Naive thymus-derived CD4-positive, alpha-beta T cell (primary cell): ENCODE measurements around the gene RPTOR. TPM values are rescaled to one million over a fixed set of nuclear protein-coding genes. Genes with fewer than 3 reads are reported as not detected.

Source experiments
- ATAC-seq: fragments of 150-1000 bp; cut with Tn5 transposase; 2 replicates; pipeline ENCODE4 v1.10.0; 2021; ENCODE audit warnings: mild to moderate bottlenecking, moderate library complexity
- CTCF ChIA-PET: fragments of 350-600 bp; sonication (Branson Sonifier 250); formaldehyde crosslinking; loops from one replicate; lab custom pipeline; 2021; ENCODE audit warnings: antibody characterized with exemption; lab: Charles Lee
- POLR2A ChIA-PET: fragments of 350-600 bp; sonication (Branson Sonifier 250); formaldehyde crosslinking; loops from one replicate; lab custom pipeline; 2021; ENCODE audit warnings: antibody characterized with exemption, inconsistent platforms; lab: Charles Lee
- DNase-seq, 9 donors: peaks; one replicate each; pipeline versions ENCODE4 v3.0.0 to v3.0.0-alpha.2; 2020 to 2022; ENCODE audit warnings: mixed read lengths in 1 of 9
- H3K27ac ChIP-seq: one replicate; pipeline ENCODE4 v1.7.0; 2013; ENCODE audit warnings: mild to moderate bottlenecking, low read depth, low read length, moderate library complexity
- H3K27me3 ChIP-seq, 2 donors: one replicate each; pipeline ENCODE4 v1.7.0; 2013; ENCODE audit warnings: low read length in 2 of 2, mild to moderate bottlenecking in 2 of 2, moderate library complexity in 2 of 2; ENCODE audit not compliant: control insufficient read depth in 2 of 2, insufficient read depth in 2 of 2
- H3K36me3 ChIP-seq, 3 experiments: 1 replicate in 2 of 3; 2 replicates in 1 of 3; pipeline ENCODE4 v1.7.0; 2013; ENCODE audit warnings: low read length in 3 of 3, mild to moderate bottlenecking in 3 of 3, moderate library complexity in 1 of 3; ENCODE audit not compliant: insufficient read depth in 3 of 3, control insufficient read depth in 2 of 3
- H3K4me1 ChIP-seq, 2 donors: one replicate each; pipeline ENCODE4 v1.7.0; 2013; ENCODE audit warnings: low read length in 2 of 2, mild to moderate bottlenecking in 2 of 2, moderate library complexity in 1 of 2; ENCODE audit not compliant: control insufficient read depth in 2 of 2, insufficient read depth in 2 of 2
- H3K4me3 ChIP-seq: 2 replicates; pipeline ENCODE4 v1.7.0; 2013; ENCODE audit warnings: mild to moderate bottlenecking, low read length
- H3K9me3 ChIP-seq, 3 experiments: 1 replicate in 2 of 3; 2 replicates in 1 of 3; pipeline ENCODE4 v1.7.0; 2013; ENCODE audit warnings: low read length in 3 of 3; ENCODE audit not compliant: control insufficient read depth in 2 of 3
- H3K27ac Mint-ChIP-seq, 9 donors: one replicate each; pipeline ENCODE4 v1.8.0; 2020 to 2022; ENCODE audit warnings: mixed read lengths in 9 of 9, mild to moderate bottlenecking in 8 of 9, moderate library complexity in 5 of 9, inconsistent platforms in 2 of 9
- H3K27me3 Mint-ChIP-seq, 5 donors: one replicate each; pipeline ENCODE4 v1.8.0; 2021 to 2022; ENCODE audit warnings: mixed read lengths in 5 of 5, mild to moderate bottlenecking in 1 of 5
- H3K36me3 Mint-ChIP-seq, 5 donors: one replicate each; pipeline ENCODE4 v1.8.0; 2020 to 2022; ENCODE audit warnings: mixed read lengths in 5 of 5, mild to moderate bottlenecking in 3 of 5, inconsistent platforms in 1 of 5
- H3K4me1 Mint-ChIP-seq, 7 donors: one replicate each; pipeline ENCODE4 v1.8.0; 2020 to 2022; ENCODE audit warnings: mixed read lengths in 7 of 7, mild to moderate bottlenecking in 3 of 7, inconsistent platforms in 1 of 7
- H3K4me3 Mint-ChIP-seq, 10 donors: one replicate each; pipeline ENCODE4 v1.8.0; 2020 to 2022; ENCODE audit warnings: mild to moderate bottlenecking in 10 of 10, mixed read lengths in 10 of 10, moderate library complexity in 6 of 10, inconsistent platforms in 2 of 10
- H3K9me3 Mint-ChIP-seq, 11 donors: one replicate each; pipeline ENCODE4 v1.8.0; 2020 to 2022; ENCODE audit warnings: mixed read lengths in 11 of 11, mild to moderate bottlenecking in 4 of 11, inconsistent platforms in 1 of 11, moderate library complexity in 1 of 11
- intact Hi-C, 2 donors: fragments of 100-400 bp; cut with micrococcal nuclease; formaldehyde crosslinking; loops; one replicate each; pipeline ENCODE4 v1.15.1; 2023
- polyA plus RNA-seq, 2 donors: library from polyadenylated mRNA; unstranded; fragments of 300-500 nt; fragmentation: Illumina TruSeq; gene quantifications; one replicate each; pipeline ENCODE4 v1.2.3, GENCODE V29; 2021
- total RNA-seq, 6 experiments: library from RNA in 5 of 6; stranded (reverse) in 5 of 6; gene quantifications; 1 replicate in 5 of 6; 2 replicates in 1 of 6; pipeline ENCODE4 v1.2.3 and lab custom pipeline; 2021 to 2026

The RPTOR gene
- total and polyA plus RNA-seq, 7 experiments from 2014 or later = 10.9 to 89.8 (median 59.9) TPM

DNA sequence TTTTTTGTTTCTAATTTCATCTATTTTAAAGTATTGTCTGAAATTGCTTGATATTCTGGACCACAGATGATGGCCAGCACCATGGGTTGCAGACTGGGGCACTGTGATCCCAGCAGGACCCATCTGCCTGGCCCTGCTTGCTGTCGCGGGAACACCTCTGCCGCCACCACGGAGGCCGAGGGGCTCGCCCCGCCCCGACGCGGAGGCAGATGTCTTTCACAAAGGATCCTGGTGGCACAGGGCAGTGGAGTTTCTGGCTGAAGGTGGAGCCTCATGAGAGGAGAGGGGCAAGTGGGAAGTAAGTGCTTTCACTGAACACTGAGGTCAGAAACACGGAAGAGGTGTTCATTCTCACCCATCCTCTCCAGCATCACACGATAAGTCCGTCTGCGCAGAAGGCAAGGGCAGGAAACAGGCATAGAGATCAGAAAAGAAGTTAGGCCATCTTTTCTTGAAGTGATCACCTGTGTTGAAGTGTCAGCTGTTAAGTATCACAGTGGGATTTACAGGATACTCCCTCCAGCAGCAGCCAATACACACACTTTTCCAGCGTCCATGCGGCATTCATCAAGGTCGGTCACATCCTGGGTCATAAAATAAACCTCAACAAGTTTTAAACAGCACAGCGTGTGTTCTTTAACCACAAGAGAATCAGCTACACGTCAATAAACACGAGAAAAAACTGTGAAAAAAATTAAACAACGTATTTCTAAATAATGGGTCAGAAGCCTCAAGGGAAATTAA, 194.5 kb downstream of the RPTOR start:
- peak; percentile 58 for ATAC-seq
- peak overlapping the region; percentile 34 to 86 (median 65) for H3K4me3 Mint-ChIP-seq

DNA sequence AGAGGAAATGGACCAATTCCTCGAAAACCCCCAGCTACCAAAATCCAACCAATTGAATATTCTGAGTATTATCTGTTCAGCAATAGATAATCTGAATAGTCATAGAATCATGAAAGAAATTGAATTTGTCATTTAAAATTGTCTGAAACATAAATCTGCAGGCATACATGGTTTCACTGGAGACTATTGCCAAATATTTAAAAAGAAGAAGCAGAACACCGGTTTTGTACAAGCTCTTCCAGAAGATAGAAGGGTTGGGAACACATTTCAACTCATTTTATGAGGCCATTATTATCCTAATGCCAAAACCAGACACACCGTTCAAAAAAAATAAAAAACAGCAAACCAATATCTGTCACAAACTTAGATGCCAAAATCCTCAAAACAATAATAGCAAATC, 195.5 kb downstream of the RPTOR start:
- H3K4me3 ChIP-seq = no peak overlapping the region
- H3K4me1 ChIP-seq = peaks cover 0 to 68% of the 10 kb centered on the region in 2 donors
- ChIA-PET POLR2A (interaction anchor here (1.0 to 1.3 kb wide), 4 partner anchors 9 to 93 kb away, joined by 3 read pairs; no protein-coding TSS in a partner anchor), CTCF (interaction anchor here (0.9 kb wide), 1 partner anchor 153 kb away, joined by 5 read pairs; no protein-coding TSS in a partner anchor)
- no peaks in the 10 kb centered on the region for H3K27me3 ChIP-seq
- H3K9me3 Mint-ChIP-seq = peaks cover 0 to 4% (median 0%) of the 10 kb centered on the region in 11 donors
- H3K4me1 Mint-ChIP-seq = peaks cover 38 to 80% (median 68%) of the 10 kb centered on the region in 7 donors
- no peak for DNase-seq
- H3K27ac ChIP-seq = peak overlapping the region; percentile 70
- intact Hi-C loops = loop anchor here in 1 of 2 donors (5.0 kb wide), 2 partner anchors 38 to 122 kb away; no protein-coding TSS in a partner anchor
- no peak for ATAC-seq
- no peaks in the 10 kb centered on the region for H3K27me3 Mint-ChIP-seq
- H3K36me3 Mint-ChIP-seq = peaks cover 0 to 51% (median 13%) of the 10 kb centered on the region in 5 donors
- H3K27ac Mint-ChIP-seq = peak overlapping the region in 8 of 9 donors; percentile 58 to 96 (median 90)
- peak overlapping the region in 5 of 10 donors; percentile 12 to 86 (median 66) for H3K4me3 Mint-ChIP-seq
- no peaks in the 10 kb centered on the region for H3K9me3 ChIP-seq
- H3K36me3 ChIP-seq = no peaks in the 10 kb centered on the region

More for the DNA sequence above, 194.5 kb downstream of the RPTOR start:
- Histone ChIP-seq H3K9me3 (no peaks in the 10 kb centered on the region), H3K4me3 (no peak overlapping the region), H3K27ac (peak overlapping the region; percentile 70), H3K4me1 (peaks cover 0 to 63% of the 10 kb centered on the region in 2 donors), H3K36me3 (no peaks in the 10 kb centered on the region), H3K27me3 (no peaks in the 10 kb centered on the region)
- POLR2A ChIA-PET = interaction anchor here (0.6 to 1.3 kb wide), 8 partner anchors 8 to 1881 kb away, joined by 3 to 4 read pairs (median 3); no protein-coding TSS in a partner anchor
- intact Hi-C loops = loop anchor here in 1 of 2 donors (10.0 kb wide), 1 partner anchor 156 kb away; no protein-coding TSS in a partner anchor
- peak in 7 of 9 donors; percentile 43 to 79 (median 58) for DNase-seq
- Mint-ChIP-seq H3K27ac (peak overlapping the region; percentile 87 to 96 (median 92)), H3K4me1 (peaks cover 34 to 86% (median 72%) of the 10 kb centered on the region in 7 donors), H3K27me3 (no peaks in the 10 kb centered on the region), H3K9me3 (peaks cover 0 to 4% (median 0%) of the 10 kb centered on the region in 11 donors), H3K36me3 (peaks cover 0 to 60% (median 16%) of the 10 kb centered on the region in 5 donors)
- CTCF ChIA-PET = interaction anchor here (0.6 kb wide), 1 partner anchor 68 kb away, joined by 5 read pairs; no protein-coding TSS in a partner anchor

DNA sequence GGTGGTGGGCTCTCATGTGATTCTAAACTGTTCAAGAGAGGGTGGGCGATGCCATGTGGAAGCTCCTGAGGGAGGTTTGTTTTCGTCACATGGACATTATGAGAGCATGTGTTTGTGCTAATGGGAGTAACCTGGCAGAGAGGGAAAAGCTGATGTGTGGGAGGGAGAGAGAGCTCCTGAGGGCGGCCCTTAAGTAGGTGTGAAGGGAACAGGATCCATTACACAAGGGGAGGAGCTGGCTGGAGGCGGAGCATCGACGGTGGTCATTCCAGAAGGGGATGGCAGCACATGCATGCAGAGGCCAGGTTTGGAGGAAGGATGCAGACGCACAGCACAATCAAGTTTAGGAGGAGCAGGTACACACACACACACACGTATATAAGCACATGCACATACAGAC, 197.5 kb downstream of the RPTOR start:
- Mint-ChIP-seq H3K27me3 (no peaks in the 10 kb centered on the region), H3K4me3 (peak overlapping the region in 9 of 10 donors; percentile 65 to 93 (median 85)), H3K9me3 (peaks cover 0 to 4% (median 0%) of the 10 kb centered on the region in 11 donors), H3K27ac (peak overlapping the region; percentile 83 to 95 (median 91)), H3K36me3 (peaks cover under 1 to 46% (median 11%) of the 10 kb centered on the region in 5 donors), H3K4me1 (peaks cover 38 to 83% (median 70%) of the 10 kb centered on the region in 7 donors)
- Histone ChIP-seq H3K27ac (peak overlapping the region; percentile 46), H3K27me3 (no peaks in the 10 kb centered on the region), H3K4me3 (no peak overlapping the region), H3K36me3 (no peaks in the 10 kb centered on the region), H3K4me1 (peaks cover 0 to 68% of the 10 kb centered on the region in 2 donors), H3K9me3 (no peaks in the 10 kb centered on the region)
- DNase-seq (no peak), ATAC-seq (no peak)
- CTCF ChIA-PET = interaction anchor here (0.6 to 2.0 kb wide), 3 partner anchors 11 to 158 kb away, joined by 3 to 5 read pairs (median 4); no protein-coding TSS in a partner anchor
- POLR2A ChIA-PET = interaction anchor here (0.7 to 2.2 kb wide), 12 partner anchors 12 to 98 kb away, joined by 3 to 12 read pairs (median 4); no protein-coding TSS in a partner anchor
- intact Hi-C loops = loop anchor here (2.0 to 5.0 kb wide), 6 partner anchors 17 to 120 kb away; no protein-coding TSS in a partner anchor

DNA sequence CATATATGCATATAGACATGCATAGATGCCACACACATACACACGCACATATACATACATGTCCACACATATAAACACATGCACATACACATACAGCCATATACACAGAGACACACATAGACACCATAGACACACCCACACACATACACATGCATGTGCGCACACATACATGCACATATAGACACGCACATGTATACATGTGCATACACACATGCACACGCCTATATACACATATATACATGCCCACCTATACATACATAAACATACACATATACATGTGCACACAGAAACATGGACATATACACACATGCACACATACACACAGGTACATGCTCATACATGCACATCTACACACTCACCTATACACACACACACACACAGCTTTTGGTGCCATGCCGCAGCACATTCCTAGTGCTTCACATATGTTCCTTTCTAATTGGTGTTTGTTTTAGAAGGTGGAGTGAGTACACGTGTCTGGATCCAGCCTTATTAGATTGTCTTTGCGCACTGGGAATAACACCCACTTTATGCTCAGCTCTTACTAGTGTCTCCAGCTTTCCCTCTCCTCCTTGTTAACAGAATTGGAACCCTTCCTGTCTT, 198.0 kb downstream of the RPTOR start:
- ChIA-PET CTCF (interaction anchor here (0.6 to 2.0 kb wide), 3 partner anchors 11 to 157 kb away, joined by 3 to 5 read pairs (median 4); no protein-coding TSS in a partner anchor), POLR2A (interaction anchor here (0.8 to 2.2 kb wide), 12 partner anchors 12 to 99 kb away, joined by 3 to 12 read pairs (median 4); no protein-coding TSS in a partner anchor)
- Mint-ChIP-seq H3K4me3 (peak overlapping the region; percentile 80 to 93 (median 85)), H3K36me3 (peaks cover 6 to 51% (median 16%) of the 10 kb centered on the region in 5 donors), H3K27ac (peak overlapping the region; percentile 83 to 95 (median 91)), H3K27me3 (no peaks in the 10 kb centered on the region), H3K9me3 (peaks cover 0 to 4% (median 0%) of the 10 kb centered on the region in 11 donors), H3K4me1 (peaks cover 39 to 83% (median 70%) of the 10 kb centered on the region in 7 donors)
- Histone ChIP-seq H3K27me3 (no peaks in the 10 kb centered on the region), H3K36me3 (no peaks in the 10 kb centered on the region), H3K27ac (peak overlapping the region; percentile 74), H3K4me3 (peak overlapping the region; percentile 33), H3K9me3 (no peaks in the 10 kb centered on the region), H3K4me1 (peaks cover 0 to 63% of the 10 kb centered on the region in 2 donors)
- intact Hi-C loops = loop anchor here (1.0 to 5.0 kb wide), 7 partner anchors 11 to 120 kb away; no protein-coding TSS in a partner anchor
- no peak for ATAC-seq
- DNase-seq = no peak

DNA sequence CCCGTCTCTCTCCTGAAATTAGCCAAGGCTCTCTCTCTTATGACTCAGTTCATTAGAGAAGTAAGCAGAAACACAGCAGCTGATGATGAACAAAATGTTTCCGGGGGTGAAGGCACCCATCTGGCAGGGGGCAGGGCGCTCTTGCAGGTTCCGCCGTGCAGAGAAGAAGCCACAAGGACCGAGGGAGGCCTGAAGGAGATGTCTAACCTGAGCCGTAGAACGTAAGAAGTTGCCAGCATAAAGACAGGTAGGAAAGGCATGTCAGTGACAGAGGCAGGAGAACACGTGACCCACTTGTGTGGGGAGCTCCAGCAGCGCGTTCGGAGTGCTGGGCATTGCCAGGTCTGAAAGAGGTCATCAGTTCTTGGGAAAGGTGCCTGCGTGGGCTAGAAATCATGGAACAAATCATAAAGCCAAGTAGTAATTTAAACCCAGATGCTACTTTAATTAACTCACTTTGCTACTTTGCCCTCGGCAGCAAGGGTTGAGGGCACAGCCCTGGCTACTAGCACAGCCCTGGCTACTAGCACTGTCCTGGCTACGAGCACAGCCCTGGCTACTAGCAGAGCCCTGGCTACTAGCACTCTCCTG, 198.6 kb downstream of the RPTOR start:
- ChIA-PET CTCF (interaction anchor here (1.3 kb wide), 1 partner anchor 28 kb away, joined by 4 read pairs; no protein-coding TSS in a partner anchor), POLR2A (interaction anchor here (0.8 to 2.2 kb wide), 9 partner anchors 13 to 100 kb away, joined by 3 to 12 read pairs (median 4); no protein-coding TSS in a partner anchor)
- Mint-ChIP-seq H3K9me3 (peaks cover 0 to 4% (median 0%) of the 10 kb centered on the region in 11 donors), H3K4me3 (peak overlapping the region; percentile 80 to 93 (median 85)), H3K4me1 (peaks cover 39 to 80% (median 69%) of the 10 kb centered on the region in 7 donors), H3K36me3 (peaks cover 7 to 53% (median 17%) of the 10 kb centered on the region in 5 donors), H3K27me3 (no peaks in the 10 kb centered on the region), H3K27ac (peak overlapping the region; percentile 83 to 95 (median 91))
- Histone ChIP-seq H3K27me3 (no peaks in the 10 kb centered on the region), H3K36me3 (no peaks in the 10 kb centered on the region), H3K4me3 (peak overlapping the region; percentile 33), H3K4me1 (peaks cover 0 to 61% of the 10 kb centered on the region in 2 donors), H3K27ac (peak overlapping the region; percentile 74), H3K9me3 (no peaks in the 10 kb centered on the region)
- ATAC-seq = peak; percentile 75
- peak in 8 of 9 donors; percentile 40 to 82 (median 72) for DNase-seq
- intact Hi-C loops = loop anchor here (1.0 to 5.0 kb wide), 7 partner anchors 12 to 119 kb away; no protein-coding TSS in a partner anchor
